Endothelial cell (in vitro differentiated cells): ENCODE results near the gene TRAPPC3L. TPM values are rescaled to one million over a fixed set of nuclear protein-coding genes. Genes with fewer than 3 reads are reported as not detected.

Experiments
- DNase-seq: peaks from one replicate; pipeline ENCODE4 v3.0.0; 2021; ENCODE audit warnings: low spot score
- H3K27ac Mint-ChIP-seq: one replicate; pipeline ENCODE4 v1.8.0; 2021; ENCODE audit warnings: mixed read lengths, inconsistent platforms; ENCODE audit not compliant: unreplicated experiment
- H3K27me3 Mint-ChIP-seq: one replicate; pipeline ENCODE4 v1.8.0; 2021; ENCODE audit warnings: mild to moderate bottlenecking, moderate library complexity, mixed read lengths, inconsistent platforms; ENCODE audit not compliant: unreplicated experiment
- H3K36me3 Mint-ChIP-seq: one replicate; pipeline ENCODE4 v1.8.0; 2021; ENCODE audit warnings: mild to moderate bottlenecking, low read depth, mixed read lengths, inconsistent platforms; ENCODE audit not compliant: unreplicated experiment
- H3K4me1 Mint-ChIP-seq: one replicate; pipeline ENCODE4 v1.8.0; 2021; ENCODE audit warnings: mild to moderate bottlenecking, mixed read lengths, inconsistent platforms; ENCODE audit not compliant: unreplicated experiment
- H3K4me3 Mint-ChIP-seq: one replicate; pipeline ENCODE4 v1.8.0; 2021; ENCODE audit warnings: mild to moderate bottlenecking, mixed read lengths, inconsistent platforms; ENCODE audit not compliant: unreplicated experiment
- H3K9me3 Mint-ChIP-seq: one replicate; pipeline ENCODE4 v1.8.0; 2021; ENCODE audit warnings: mixed read lengths, inconsistent platforms; ENCODE audit not compliant: unreplicated experiment
- total RNA-seq: library from RNA; stranded (reverse); fragmentation: NEBNext Ultra II Directional; extraction: Animal tissue kit (Norgen Biotek cat#: 25700); gene quantifications from one replicate; pipeline ENCODE4 v1.2.1, GENCODE V29; 2021; ENCODE audit not compliant: unreplicated experiment
- TF ChIP-seq, protein P1 (sequence below): fragments of 200-600 bp; sonication (generic); IDR thresholded peaks from one replicate; pipeline ENCODE4 v1.5.0; 2021; ENCODE audit warnings: antibody characterized with exemption; ENCODE audit not compliant: unreplicated experiment

The TRAPPC3L gene
- total RNA-seq, 1 donor from 2014 or later: not detected

DNA sequence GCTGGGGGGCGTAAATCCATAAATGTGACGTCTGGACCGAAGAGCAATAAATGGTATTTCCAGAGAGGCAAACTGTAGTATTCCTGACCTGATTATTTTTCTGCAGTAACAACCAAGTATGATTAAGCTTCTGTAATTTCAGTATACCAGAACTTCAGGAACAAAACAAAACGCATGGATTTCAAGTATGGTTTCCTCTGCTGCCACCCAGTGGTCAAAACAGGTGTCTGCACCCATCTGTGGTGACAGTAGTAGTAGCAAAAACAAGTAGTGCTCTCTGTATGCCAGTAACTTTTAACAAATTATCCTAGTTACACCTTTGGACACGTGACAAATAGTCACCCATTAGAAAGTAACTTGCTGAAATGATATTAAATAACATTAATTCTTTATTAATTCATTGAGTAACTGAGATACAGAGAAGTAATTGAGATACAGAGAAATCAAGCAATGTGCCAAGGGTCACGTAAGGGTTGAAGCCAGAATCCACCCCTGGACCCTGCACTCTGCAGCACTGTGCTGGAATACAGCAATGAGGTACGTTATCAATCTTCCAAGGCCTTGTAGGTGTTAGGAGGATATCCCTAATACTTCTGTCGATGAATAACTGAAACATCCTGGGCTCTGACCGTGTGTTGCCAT, 16.0 kb upstream of the TRAPPC3L start:
- H3K27me3 Mint-ChIP-seq: peaks cover 5% of the 10 kb centered on the region
- peak; percentile 75 for DNase-seq
- no peak overlapping the region for H3K27ac Mint-ChIP-seq
- H3K9me3 Mint-ChIP-seq: no peaks in the 10 kb centered on the region
- TF ChIP-seq, protein P1, sequence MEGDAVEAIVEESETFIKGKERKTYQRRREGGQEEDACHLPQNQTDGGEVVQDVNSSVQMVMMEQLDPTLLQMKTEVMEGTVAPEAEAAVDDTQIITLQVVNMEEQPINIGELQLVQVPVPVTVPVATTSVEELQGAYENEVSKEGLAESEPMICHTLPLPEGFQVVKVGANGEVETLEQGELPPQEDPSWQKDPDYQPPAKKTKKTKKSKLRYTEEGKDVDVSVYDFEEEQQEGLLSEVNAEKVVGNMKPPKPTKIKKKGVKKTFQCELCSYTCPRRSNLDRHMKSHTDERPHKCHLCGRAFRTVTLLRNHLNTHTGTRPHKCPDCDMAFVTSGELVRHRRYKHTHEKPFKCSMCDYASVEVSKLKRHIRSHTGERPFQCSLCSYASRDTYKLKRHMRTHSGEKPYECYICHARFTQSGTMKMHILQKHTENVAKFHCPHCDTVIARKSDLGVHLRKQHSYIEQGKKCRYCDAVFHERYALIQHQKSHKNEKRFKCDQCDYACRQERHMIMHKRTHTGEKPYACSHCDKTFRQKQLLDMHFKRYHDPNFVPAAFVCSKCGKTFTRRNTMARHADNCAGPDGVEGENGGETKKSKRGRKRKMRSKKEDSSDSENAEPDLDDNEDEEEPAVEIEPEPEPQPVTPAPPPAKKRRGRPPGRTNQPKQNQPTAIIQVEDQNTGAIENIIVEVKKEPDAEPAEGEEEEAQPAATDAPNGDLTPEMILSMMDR: peak; percentile 92
- no peak overlapping the region for H3K4me3 Mint-ChIP-seq
- peaks cover 11% of the 10 kb centered on the region for H3K4me1 Mint-ChIP-seq
- H3K36me3 Mint-ChIP-seq: peaks cover 7% of the 10 kb centered on the region

DNA sequence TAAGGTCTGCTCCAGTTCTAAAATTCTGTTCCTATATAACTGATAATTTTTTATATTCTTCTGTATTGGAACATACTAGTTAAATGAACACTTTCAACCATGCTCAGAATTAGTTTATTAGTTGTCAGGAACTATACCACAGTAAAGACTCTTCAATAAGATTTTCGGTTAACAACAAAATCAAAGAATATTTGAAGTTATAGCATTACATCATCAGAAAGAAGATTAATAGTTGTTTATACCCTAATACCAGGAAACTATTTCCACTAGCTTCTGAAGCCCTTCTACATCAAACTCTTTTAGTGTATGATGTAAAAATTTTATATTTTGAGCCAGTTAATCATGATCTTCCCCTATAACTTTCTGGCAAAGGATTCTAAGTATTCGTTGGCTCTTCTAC, 14.6 kb upstream of the TRAPPC3L start:
- H3K27ac Mint-ChIP-seq: no peak overlapping the region

DNA sequence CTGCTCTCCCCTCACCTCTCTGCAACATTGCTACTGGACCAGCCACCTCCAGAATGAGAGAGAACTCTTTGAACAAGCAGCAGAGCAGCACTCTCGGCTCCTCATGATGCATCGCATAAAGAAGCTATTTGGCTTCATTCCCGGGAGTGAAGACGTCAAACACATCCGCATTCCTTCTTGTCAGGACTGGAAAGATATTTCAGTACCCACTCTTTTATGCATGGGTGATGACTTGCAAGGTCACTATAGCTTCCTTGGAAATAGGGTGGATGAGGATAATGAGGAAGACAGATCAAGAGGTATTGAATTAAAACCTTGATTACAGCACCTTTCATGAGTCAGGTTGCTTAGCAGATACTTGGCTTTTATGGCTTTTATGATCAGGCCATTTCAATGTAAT, 12.4 kb upstream of the TRAPPC3L start:
- H3K27me3 Mint-ChIP-seq: no peaks in the 10 kb centered on the region
- DNase-seq: no peak
- no peak overlapping the region for H3K4me3 Mint-ChIP-seq
- peaks cover 11% of the 10 kb centered on the region for H3K4me1 Mint-ChIP-seq
- TF ChIP-seq, protein P1: no peak
- no peak overlapping the region for H3K27ac Mint-ChIP-seq
- no peaks in the 10 kb centered on the region for H3K36me3 Mint-ChIP-seq
- no peaks in the 10 kb centered on the region for H3K9me3 Mint-ChIP-seq

More for the DNA sequence above, 14.6 kb upstream of the TRAPPC3L start:
- TF ChIP-seq, protein P1: no peak
- H3K36me3 Mint-ChIP-seq: peaks cover 7% of the 10 kb centered on the region
- H3K27me3 Mint-ChIP-seq: peaks cover 5% of the 10 kb centered on the region
- no peaks in the 10 kb centered on the region for H3K9me3 Mint-ChIP-seq
- peaks cover 11% of the 10 kb centered on the region for H3K4me1 Mint-ChIP-seq
- no peak for DNase-seq
- no peak overlapping the region for H3K4me3 Mint-ChIP-seq

DNA sequence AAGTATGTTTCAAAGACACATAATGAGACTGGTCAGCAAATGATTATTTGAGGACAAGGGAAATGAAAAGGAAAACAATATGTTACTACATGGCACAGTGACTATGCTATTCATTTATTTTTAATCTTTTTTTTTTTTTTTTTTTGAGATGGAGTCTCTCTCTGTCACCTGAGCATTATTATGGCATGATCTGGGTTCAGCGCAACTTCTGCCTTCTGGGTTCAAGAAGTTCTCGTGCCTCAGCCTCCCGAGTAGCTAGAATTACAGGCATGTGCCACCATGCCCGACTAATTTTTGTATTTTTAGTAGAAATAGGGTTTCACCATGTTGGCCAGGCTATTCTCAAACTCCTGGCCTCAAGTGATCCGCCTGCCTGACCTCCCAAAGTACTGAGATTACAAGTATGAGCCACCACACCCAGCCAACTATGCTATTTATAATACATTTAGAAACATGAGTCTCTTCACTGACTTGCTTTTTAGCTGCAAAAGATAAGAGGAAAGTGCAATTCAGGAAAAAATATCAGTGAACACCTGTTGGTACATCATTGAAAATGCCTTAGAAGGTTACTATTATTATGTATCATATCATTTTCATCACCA, 11.4 kb upstream of the TRAPPC3L start:
- H3K27ac Mint-ChIP-seq: no peak overlapping the region
- no peak for DNase-seq
- no peaks in the 10 kb centered on the region for H3K36me3 Mint-ChIP-seq
- peaks cover 2% of the 10 kb centered on the region for H3K4me1 Mint-ChIP-seq
- peaks cover under 1% of the 10 kb centered on the region for H3K27me3 Mint-ChIP-seq
- TF ChIP-seq, protein P1: no peak
- H3K4me3 Mint-ChIP-seq: no peak overlapping the region
- no peaks in the 10 kb centered on the region for H3K9me3 Mint-ChIP-seq

DNA sequence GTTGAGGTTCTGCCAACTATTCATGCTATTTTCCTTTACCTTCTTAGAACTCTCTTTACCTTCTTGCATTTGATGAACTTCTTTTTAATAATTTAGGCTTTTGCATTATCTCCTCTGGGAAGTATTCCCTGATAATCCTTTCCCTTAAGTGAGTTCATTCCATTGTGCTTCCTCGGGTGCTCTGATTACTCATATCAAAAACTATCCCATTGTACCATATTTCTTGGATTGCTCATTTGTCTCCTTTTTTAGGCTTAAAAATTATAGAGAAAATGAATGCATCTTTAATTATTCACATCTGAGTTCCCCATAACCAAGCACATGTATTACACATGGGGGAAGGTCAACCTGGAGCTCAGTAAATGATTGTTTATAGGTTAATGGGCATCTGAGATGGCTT, 10.6 kb upstream of the TRAPPC3L start:
- no peak for DNase-seq
- no peaks in the 10 kb centered on the region for H3K4me1 Mint-ChIP-seq
- H3K9me3 Mint-ChIP-seq: no peaks in the 10 kb centered on the region

More for the DNA sequence above, 10.6 kb upstream of the TRAPPC3L start:
- TF ChIP-seq, protein P1: no peak
- H3K36me3 Mint-ChIP-seq: no peaks in the 10 kb centered on the region
- H3K27me3 Mint-ChIP-seq: peaks cover 2% of the 10 kb centered on the region
- no peak overlapping the region for H3K27ac Mint-ChIP-seq
- H3K4me3 Mint-ChIP-seq: no peak overlapping the region
